ENCODE data around the gene DUSP22.

- TF ChIP-seq USF2 (IDR thresholded peaks at IDR 0.05), result no peak
- no peak for TF ChIP-seq RNF2 (IDR thresholded peaks at IDR 0.05; ENCODE audit: borderline replicate concordance, low read depth)
- TF ChIP-seq HDAC2 (IDR thresholded peaks at IDR 0.05), result no peak
- TF ChIP-seq CTCF (IDR thresholded peaks at IDR 0.05), result no peak
- no peak for TF ChIP-seq POLR2A (IDR thresholded peaks at IDR 0.05; ENCODE audit: low read length)
- TF ChIP-seq MAX (IDR thresholded peaks at IDR 0.05), result no peak
- no peak for TF ChIP-seq ZNF302 (CRISPR knock-in tag; IDR thresholded peaks at IDR 0.05)
- no peak for TF ChIP-seq TP53 (CRISPR knock-in tag; IDR thresholded peaks at IDR 0.05)
- TF ChIP-seq RAD21 (conservative IDR thresholded peaks at IDR 0.05 in 1 of 2, IDR thresholded peaks at IDR 0.05 in 1 of 2), result no peak
- no peak for TF ChIP-seq ESRRA (IDR thresholded peaks at IDR 0.05; ENCODE audit: borderline replicate concordance, low read length)
- TF ChIP-seq BHLHE40 (IDR thresholded peaks at IDR 0.05; ENCODE audit: low read depth, low read length), result no peak
- TF ChIP-seq FOSB (CRISPR knock-in tag; IDR thresholded peaks at IDR 0.05), result no peak
Measured at GRCh38 chr6:360349-360748, 68.1 kb downstream of the DUSP22 start.
